Endometrial microvascular endothelial cells (primary cell): Measurements from ENCODE around the gene TDRKH. TPM values are rescaled to one million over a fixed set of nuclear protein-coding genes. Genes with fewer than 3 reads are reported as not detected.
"Not testable (repeated sequence)": the region's sequence is repeated elsewhere in the genome, so short reads cannot be mapped to it uniquely, and the experiment has no call there.

ENCODE experiments used
- in situ Hi-C: cut with HindIII; loops from 2 replicates; pipeline ENCODE4 v1.10.0; 2017; ENCODE audit warnings: low sequenced_read_pairs, low pct_unique_long_range_greater_than_20kb; ENCODE audit errors: inconsistent ontology term
- total RNA-seq: library from RNA; depleted of rRNA; stranded (reverse); fragments of >200 nt; gene quantifications from one replicate; pipeline ENCODE4 v1.2.3, GENCODE V29; 2015; ENCODE audit errors: inconsistent ontology term

TDRKH gene
- total RNA-seq, 1 donor from 2014 or later: 7.6 TPM

DNA sequence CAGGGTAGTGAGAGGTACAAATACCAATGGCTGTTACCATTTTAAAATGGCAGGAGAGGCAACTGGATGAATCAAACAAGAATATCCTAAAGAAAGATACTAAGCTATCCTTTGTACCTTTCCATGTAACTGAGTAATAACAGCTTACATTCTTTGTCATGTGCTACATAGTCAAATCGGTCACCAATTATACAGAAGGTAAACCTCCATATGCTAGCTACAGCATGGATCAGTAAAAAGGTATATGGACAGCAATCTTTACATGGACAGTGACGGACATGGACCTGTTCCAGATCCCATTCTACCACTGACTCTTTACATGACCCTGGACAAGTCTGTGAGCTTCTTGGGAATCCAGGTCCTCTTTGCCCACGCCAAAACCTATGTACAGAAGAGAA lies 13.6 kb downstream of the TDRKH start:
- in situ Hi-C loops: no loop called here

DNA sequence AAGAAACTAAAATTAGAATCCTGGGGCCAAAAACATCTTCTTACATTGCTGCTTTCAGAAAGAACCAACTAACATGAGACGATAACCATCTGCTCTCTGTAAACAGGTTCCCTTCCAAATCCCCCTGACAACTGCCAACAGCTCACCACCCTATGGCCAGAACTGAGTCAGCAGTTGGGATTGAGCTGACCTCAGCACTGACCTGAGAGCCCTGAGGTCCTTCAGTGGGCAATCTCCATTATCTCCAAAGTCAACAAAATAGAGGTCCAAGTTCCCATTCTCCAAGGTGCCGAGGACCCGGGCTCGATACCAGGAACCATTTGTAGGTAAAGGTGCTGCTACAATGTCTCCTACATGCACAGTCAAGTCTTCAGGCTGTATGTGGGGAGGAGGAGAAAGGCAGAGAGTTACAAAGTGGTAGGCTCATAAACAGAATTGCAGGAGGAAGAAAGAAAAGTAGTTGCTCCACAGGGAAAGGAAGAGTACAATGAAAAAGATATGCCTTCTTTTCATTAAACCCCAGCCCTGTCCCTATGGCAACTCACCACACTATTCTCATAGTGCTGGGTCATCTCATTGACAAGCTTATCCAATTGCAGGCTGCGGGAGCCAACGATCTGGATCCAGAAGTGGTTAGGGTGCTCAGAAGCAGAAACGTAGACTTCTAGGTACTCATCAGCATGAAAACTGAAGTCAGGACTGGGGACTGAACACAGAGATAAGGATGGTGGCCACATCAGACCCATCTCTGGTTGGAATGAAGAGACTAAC lies 14.2 kb downstream of the TDRKH start:
- in situ Hi-C loops: no loop called here

DNA sequence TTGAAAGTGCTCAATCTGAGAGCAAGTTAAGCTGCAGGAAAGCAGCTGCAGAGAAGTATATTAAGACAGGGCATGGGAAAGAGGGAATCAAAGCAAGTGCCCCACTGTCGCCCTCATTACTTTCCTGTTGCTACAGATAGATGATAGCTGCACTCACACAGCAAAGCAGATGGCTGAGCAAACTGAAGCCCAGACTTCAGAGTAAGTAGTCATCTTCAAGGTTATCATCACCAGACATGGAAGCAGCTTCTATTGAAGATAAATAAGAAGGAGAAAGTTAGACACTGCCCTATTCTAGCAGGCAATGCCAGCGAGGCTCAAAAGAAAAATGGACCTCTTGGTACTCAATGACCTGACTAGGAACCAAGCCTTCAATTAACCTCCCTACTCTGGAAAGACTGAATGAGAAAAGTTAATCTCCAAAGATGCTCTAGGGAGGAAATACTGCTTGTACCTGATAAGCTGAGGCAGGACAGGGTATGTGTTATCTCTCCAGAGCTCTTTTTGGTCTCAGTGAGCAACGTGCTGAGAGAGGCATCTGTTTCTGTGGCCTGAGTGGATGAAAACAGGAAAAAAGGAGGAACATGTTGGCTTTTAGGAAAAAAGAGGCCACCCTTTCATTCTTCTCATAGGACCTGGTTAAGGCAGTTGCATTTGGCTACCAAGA lies 15.9 kb downstream of the TDRKH start:
- in situ Hi-C loops: no loop called here

DNA sequence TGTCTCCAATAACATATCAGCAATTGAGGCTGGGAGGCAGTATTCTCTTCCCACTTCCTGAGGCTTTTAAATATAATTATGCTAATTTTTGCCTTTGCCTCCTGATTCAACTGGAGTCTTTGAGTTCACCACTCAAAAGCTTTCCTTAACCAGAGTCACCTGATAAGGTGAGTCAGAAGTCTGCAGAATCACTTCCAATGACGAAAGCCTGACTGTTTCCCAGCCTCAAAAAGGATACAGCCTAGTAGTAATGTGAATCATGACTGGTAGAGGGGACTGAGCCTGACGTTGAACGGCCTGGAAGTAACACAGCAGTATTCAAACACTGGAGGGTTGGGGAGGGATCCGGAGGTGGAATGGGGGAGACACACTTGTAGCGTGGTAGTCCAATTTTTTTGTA lies 16.6 kb downstream of the TDRKH start:
- in situ Hi-C loops: no loop called here

DNA sequence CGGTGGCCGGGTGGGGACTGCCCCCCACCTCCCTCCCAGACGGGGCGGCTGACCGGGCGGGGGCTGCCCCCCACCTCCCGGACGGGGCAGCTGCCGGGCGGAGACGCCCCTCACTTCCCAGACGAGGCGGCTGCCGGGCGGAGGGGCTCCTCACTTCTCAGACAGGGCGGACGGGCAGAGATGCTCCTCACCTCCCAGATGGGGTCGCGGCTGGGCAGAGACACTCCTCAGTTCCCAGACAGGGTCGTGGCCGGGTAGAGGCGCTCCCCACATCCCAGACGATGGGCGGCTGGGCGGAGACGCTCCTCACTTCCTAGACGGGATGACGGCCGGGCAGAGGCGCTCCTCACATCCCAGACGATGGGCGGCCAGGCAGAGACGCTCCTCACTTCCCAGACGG lies 21.0 kb downstream of the TDRKH start:
- in situ Hi-C loops: not testable (repeated sequence)

DNA sequence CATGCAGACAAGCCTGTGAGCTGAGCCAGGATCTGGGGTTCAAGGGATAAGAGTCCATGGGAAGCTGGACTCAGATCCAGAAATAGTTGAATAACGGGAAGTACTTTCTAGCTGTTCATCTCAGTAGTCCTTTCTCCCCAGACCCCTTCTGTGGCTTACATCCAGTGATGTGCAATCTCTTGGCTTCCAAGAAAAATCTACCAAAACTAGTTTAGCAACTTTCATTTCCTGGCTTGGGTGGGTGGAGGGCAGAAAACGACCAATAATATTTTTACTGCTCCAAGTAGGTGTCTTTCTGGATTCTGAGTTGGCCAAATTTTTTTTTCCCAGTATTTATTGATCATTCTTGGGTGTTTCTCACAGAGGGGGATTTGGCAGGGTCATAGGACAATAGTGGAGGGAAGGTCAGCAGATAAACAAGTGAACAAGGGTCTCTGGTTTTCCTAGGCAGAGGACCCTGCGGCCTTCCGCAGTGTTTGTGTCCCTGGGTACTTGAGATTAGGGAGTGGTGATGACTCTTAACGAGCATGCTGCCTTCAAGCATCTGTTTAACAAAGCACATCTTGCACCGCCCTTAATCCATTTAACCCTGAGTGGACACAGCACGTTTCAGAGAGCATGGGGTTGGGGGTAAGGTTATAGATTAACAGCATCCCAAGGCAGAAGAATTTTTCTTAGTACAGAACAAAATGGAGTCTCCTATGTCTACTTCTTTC lies 21.8 kb downstream of the TDRKH start:
- in situ Hi-C loops: not testable (repeated sequence)

DNA sequence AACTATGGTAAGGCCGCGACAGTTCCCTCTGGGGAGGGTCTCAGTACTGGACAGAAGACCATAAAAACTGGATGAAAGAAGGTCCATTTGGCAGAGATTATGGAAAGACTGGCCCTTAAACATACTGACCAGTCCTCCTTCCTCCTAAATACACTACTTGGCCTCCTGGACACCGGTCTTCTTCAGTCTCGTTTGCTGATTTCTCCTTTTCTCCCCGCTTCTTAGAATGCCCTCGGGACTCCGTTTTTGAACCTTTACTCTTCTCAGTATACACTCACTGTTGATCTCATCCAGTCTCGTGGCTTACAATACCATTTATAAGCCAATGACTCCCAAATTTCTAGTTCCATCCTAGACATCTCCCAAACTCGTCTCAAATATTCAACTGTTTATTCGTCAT lies 26.3 kb downstream of the TDRKH start:
- in situ Hi-C loops: no loop called here

DNA sequence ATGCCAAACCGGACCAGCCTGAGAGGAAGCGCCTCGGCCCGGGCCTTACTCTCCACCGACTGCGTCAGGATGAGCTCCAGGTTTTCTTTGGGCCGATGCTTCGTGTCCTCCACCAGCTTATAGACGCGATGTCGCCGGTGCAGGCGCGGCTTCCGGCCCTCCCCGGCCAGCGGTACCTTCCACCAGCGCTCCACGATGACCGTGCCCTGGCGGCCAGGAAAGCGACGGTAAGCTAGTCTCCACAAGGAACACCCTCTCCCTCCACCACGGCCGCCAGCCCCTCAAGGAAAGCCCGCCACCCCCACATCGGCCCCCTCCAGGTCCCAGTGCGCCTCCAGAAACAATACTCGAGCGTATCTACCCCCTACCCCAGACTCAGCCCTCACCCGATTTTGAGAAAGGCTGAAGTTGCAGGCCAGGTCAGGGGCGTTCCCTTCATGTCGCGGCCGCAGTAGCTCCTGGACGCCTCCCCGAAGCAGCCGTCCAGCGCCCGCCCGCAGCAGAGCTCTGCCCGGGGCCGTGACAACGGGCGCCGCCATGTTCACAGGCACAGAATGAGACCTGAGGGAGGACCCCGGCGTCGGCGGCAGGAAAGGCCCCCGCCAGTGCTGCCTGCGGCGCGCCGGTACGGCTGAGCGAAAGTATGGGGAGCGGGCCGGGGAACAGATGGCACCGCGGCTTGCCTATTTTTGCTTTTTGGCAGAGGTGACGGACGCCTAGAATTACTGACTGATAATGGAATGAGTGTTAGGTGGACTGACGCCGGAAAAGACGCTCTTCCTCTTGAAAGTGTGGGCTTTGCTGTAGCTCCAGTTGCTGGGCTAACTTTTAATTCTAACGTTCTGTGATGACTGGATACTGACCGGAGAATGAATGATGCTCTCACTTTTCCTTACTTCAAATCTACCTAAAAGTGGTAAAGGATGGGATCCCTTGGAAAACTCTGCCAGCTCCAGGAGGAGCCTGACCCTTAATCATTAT lies 27.1 kb downstream of the TDRKH start, which contains the start of gene MRPL9:
TSS of gene MRPL9 (minus strand) at position 556 of the 981 bp plus-strand sequence. CDS start at position 539, 17 bp downstream.
- in situ Hi-C loops: no loop called here

DNA sequence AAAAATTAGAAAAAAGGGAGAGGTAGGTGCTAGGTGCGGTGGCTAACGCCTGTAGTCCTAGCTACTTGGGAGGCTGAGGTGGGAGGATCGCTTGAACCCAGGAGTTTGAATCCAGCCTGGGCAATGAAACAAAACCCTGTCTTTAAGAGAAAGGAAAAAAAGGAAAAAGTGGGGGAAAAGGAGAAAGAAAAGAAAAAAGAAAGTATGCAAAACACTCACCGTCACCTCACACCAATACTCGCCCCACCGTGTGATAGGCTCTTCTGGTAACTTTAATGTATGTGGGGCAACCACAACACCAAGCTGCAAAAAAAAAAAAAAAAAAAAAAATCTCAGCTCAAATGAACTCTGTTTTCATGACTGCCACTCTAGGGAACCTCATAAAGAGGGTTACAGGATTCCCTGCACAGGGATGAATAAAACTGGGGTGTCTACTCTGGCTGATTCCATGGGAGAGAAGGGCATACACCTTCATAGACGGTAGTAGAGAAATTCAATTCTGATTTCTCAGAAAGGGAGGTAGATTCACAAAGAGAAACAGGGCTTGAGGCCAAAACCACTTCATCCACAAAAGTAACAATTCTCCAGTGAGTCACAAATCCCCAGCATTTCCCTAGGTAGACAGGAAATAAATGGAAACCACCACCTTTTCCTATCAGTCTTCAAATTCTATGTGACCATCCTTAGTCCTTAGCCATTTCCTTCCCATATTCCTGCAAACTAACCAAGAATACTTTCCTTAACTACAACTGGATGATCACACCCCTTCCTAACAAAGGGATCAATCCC lies 29.5 kb downstream of the TDRKH start:
- in situ Hi-C loops: no loop called here

DNA sequence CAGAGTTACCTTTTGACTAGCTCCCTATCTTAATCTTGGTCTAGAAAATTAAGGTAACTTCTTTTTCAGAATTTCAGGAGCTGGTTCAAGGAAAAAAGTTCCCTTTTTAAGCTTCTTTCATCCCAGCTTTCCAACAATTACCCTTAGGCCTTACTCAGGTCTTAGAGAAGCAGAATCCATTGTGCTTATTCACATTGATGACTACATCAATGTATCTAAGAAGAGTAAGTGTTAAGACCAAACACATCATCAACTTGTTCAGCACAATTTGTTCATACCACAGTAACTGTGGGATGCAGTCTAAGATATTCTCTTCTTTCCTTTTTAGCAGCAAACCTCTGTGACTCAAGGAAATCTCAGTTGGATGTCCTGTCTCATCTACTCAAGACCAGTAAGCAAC lies 31.1 kb downstream of the TDRKH start:
- in situ Hi-C loops: no loop called here

DNA sequence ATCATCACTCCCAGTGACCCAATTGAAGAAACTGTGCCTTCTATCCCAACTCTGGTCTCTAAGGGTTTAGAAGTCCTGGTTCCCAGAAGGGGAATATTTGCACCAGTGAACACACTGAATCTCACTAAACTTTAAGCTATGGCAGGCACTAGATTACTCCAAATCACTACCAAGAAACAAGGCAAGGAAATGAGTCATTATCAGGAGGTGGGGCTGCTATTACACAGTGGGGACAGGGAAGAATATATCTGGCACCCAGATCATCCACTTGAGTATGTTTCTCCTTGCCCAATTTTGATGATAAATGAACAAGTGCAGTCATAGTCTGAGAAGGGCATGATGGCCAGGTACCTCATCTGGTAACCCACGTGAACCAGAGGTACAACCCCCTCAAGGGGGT lies 34.0 kb downstream of the TDRKH start:
- in situ Hi-C loops: no loop called here

DNA sequence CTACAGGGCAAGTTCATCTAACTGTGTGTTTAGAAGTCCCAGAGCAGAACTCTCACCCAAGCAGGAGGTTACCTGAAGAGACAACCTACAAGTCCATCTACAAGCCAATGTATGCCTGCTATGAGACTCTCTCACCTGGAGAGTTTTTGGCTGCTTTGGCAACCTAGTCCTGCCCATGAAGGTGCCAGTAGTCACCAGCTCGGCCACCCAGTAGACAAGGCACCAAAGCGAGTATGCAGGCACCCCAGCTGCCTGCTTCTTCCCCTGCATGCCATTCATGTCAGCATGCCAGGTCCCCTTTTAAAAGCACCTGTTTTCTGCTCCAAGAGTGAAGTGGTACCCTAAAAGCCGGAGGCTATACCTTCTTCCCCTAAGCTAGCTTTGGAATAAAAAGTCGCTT lies 48.8 kb downstream of the TDRKH start:
- in situ Hi-C loops: no loop called here

DNA sequence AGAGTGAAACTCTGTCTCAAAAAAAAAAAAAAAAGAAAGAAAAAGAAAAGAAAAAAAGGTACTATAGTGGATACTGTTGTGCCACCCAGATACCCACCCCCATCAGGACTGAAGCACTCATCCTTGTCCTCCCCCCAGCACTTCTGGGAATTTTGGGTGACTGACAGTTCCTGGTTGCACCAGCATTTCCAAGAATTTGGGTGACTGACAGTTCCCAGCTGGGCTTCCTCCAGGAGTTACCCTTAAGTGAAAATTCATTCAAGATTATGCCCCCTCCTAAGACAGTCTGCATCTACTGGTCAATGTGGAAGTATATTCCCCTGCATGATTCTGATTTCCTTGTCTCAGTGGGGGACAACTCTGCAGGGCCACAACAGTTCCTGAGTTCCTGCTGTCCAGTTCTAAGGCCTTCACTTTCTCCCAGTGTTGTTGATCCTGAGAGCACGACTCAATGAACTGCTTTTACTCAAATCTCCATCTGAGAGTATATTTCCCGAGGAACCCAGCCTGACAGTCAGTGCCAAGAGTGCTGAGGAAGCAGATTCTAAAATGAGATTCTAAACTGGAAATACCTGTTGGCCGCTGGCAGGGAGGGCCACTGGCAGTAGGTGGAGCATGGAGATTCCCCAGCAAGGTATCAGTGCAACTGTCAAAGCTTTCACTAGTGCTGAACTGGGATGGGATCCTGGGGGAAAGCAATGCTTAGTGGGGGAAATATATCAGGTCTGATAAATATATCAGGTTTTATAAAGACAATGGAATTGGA lies 50.5 kb downstream of the TDRKH start:
- in situ Hi-C loops: no loop called here

DNA sequence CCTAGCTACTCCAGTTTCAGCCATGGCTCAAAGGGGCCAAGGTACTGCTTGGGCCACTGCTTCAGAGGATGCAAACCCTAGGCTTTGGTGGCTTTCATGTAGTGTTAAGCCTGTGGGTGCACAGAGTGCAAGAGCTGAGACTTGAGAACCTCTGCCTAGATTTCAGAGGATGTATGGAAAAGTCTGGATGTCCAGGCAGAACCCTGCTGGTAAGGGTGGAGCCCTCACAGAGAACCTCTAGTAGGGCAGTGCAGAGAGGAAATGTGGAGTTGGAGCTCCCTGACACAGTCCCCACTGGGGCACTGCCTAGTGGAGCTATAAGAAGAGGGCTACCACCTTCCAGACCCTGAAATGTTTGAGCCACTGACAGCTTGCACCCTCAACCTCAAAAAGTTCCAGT lies 52.8 kb downstream of the TDRKH start:
- in situ Hi-C loops: no loop called here

DNA sequence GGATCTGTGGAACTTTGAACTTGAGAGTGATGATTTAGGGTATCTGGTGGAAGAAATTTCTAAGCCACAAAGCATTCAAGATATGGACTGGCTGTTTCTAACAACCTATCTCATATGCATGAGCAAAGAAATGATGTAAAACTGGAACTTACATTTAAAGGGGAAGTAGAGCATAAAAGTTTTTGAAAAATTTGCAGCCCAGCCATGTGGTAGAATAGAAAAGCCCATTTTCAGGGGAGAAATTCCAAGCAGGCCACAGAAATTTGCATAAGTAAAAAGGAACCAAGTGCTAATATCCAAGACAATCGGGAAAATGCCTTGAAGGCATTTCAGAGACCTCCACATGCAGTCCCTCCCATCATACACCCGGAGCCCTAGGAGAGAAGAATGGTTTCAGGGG lies 53.3 kb downstream of the TDRKH start:
- in situ Hi-C loops: no loop called here

DNA sequence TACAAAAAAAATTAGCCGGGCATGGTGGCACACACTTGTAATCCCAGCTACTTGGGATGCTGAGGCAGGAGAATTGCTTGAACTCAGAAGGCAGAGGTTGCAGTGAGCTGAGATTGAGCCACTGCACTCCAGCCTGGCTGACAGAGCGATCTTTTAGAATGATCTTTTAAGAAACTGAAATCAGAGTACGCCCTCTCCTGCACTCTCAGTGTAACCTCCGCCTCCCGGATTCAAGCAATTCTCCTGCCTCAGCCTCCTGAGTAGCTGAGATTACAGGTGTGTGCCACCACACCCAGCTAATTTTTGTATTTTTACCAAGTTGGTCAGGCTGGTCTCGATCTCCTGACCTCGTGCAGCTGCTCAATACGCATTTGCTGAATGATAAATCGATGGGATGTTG lies 56.3 kb downstream of the TDRKH start:
- in situ Hi-C loops: not testable (repeated sequence)

DNA sequence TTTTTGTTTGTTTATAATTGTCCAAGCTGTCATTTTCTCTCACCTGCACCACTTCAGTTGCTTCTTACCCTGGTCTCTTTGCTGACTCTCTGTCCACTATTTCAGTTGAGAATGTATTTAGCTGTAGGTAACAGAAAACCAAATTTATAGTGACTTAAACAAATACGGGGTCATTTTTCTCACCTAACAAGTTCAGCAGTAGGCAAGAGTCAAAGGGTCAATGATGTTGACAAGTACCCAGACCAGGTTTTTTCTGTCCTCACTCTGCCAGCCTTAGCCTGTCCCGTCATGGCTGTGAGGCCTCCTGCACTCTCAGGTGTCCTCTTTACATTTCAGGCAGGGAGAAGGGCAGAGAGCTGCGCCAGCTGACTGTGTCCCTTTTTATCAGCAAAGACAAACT lies 57.2 kb downstream of the TDRKH start:
- in situ Hi-C loops: no loop called here

DNA sequence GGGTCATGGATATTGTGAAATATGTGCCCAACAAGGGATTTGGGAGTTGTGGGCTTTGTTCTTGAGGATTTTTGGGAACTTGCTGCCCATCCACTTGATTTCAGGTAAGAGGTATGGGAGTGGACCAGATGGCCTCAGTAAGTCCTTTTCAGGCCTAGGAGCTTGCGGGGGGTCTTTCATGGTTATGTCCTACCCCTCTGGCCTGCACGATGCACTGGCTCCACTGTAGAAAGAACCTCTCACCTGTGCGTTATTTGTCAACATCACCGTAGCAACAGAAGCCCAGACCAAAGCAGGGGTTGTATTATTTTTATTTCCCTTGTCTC lies 60.4 kb downstream of the TDRKH start:
- in situ Hi-C loops: no loop called here
